CD14-positive monocyte (primary cell): ENCODE results near the gene TXNRD1. TPM values are rescaled to one million over a fixed set of nuclear protein-coding genes. Genes with fewer than 3 reads are reported as not detected.

Experiments
- DNase-seq, 3 donors: peaks; one replicate each; pipeline ENCODE4 v3.0.0-alpha.2; 2011 to 2022
- H2AFZ ChIP-seq: 2 replicates; pipeline ENCODE4 v1.6.0; 2012; ENCODE audit warnings: mild to moderate bottlenecking, low read depth, low read length, inconsistent platforms; ENCODE audit not compliant: insufficient read depth, poor library complexity, severe bottlenecking
- H3K27ac ChIP-seq, 2 donors: 1 replicate in 1 of 2; 2 replicates in 1 of 2; pipeline ENCODE4 v1.5.1; 2012 to 2013; ENCODE audit warnings: low read length in 2 of 2, control low read depth in 1 of 2, inconsistent platforms in 1 of 2, low read depth in 1 of 2, mild to moderate bottlenecking in 1 of 2
- H3K27me3 ChIP-seq, 2 donors: one replicate each; pipeline versions ENCODE4 v1.6.0 to v1.6.1; 2011 to 2013; ENCODE audit warnings: low read length in 2 of 2; ENCODE audit not compliant: control insufficient read depth in 2 of 2, insufficient read depth in 2 of 2
- H3K36me3 ChIP-seq, 2 donors: replicated peaks in 1 of 2; 1 replicate in 1 of 2; 2 replicates in 1 of 2; pipeline versions ENCODE4 v1.5.1 to v1.6.1; 2012 to 2013; ENCODE audit warnings: low read length in 2 of 2, control low read depth in 1 of 2, inconsistent platforms in 1 of 2, mild to moderate bottlenecking in 1 of 2; ENCODE audit not compliant: insufficient read depth in 2 of 2, control insufficient read depth in 1 of 2
- H3K4me1 ChIP-seq, 2 donors: 1 replicate in 1 of 2; 2 replicates in 1 of 2; pipeline versions ENCODE4 v1.5.1 to v1.6.1; 2012 to 2013; ENCODE audit warnings: low read length in 2 of 2, control low read depth in 1 of 2, inconsistent platforms in 1 of 2, mild to moderate bottlenecking in 1 of 2, moderate library complexity in 1 of 2; ENCODE audit not compliant: insufficient read depth in 2 of 2, control insufficient read depth in 1 of 2
- H3K4me2 ChIP-seq: replicated peaks from 2 replicates; pipeline ENCODE3; 2012; ENCODE audit warnings: low read length, moderate library complexity, mild to moderate bottlenecking; ENCODE audit not compliant: poor library complexity, severe bottlenecking; ENCODE audit errors: extremely low read depth
- H3K4me3 ChIP-seq, 3 experiments: fragments of 200-600 bp in 1 of 3; sonication (generic) in 1 of 3; replicated peaks in 1 of 3; 1 replicate in 2 of 3; 2 replicates in 1 of 3; pipeline ENCODE4 v1.5.1; 2011 to 2013; ENCODE audit warnings: low read length in 3 of 3, mild to moderate bottlenecking in 3 of 3, control low read depth in 2 of 3, low read depth in 2 of 3, inconsistent platforms in 1 of 3, moderate library complexity in 1 of 3
- H3K79me2 ChIP-seq: 2 replicates; pipeline ENCODE4 v1.6.0; 2012; ENCODE audit warnings: mild to moderate bottlenecking, control low read depth, inconsistent platforms, low read length, moderate library complexity; ENCODE audit not compliant: insufficient read depth
- H3K9ac ChIP-seq: 2 replicates; pipeline ENCODE4 v1.6.0; 2017; ENCODE audit warnings: low read length, mild to moderate bottlenecking; ENCODE audit not compliant: insufficient read depth, poor library complexity, severe bottlenecking
- H3K9me3 ChIP-seq, 2 donors: replicated peaks in 1 of 2; 1 replicate in 1 of 2; 2 replicates in 1 of 2; pipeline versions ENCODE4 v1.5.1 to v1.6.1; 2012 to 2013; ENCODE audit warnings: low read length in 2 of 2, control low read depth in 1 of 2; ENCODE audit not compliant: control insufficient read depth in 1 of 2, insufficient read depth in 1 of 2
- H4K20me1 ChIP-seq: 2 replicates; pipeline ENCODE4 v1.6.0; 2012; ENCODE audit warnings: mild to moderate bottlenecking, low read length, control low read depth, moderate library complexity; ENCODE audit not compliant: insufficient read depth
- H3K27ac Mint-ChIP-seq, 7 donors: one replicate each; pipeline ENCODE4 v1.8.0; 2020; ENCODE audit warnings: mild to moderate bottlenecking in 7 of 7, mixed read lengths in 7 of 7, moderate library complexity in 6 of 7, inconsistent platforms in 2 of 7
- H3K27me3 Mint-ChIP-seq, 3 donors: one replicate each; pipeline ENCODE4 v1.8.0; 2021 to 2022; ENCODE audit warnings: low read depth in 3 of 3, mild to moderate bottlenecking in 3 of 3, mixed read lengths in 3 of 3, moderate library complexity in 3 of 3, inconsistent platforms in 1 of 3
- H3K36me3 Mint-ChIP-seq, 2 donors: one replicate each; pipeline ENCODE4 v1.8.0; 2020; ENCODE audit warnings: mixed read lengths in 2 of 2, inconsistent platforms in 1 of 2, mild to moderate bottlenecking in 1 of 2
- H3K4me1 Mint-ChIP-seq: one replicate; pipeline ENCODE4 v1.8.0; 2020; ENCODE audit warnings: mild to moderate bottlenecking, mixed read lengths
- H3K4me3 Mint-ChIP-seq, 2 donors: one replicate each; pipeline ENCODE4 v1.8.0; 2020; ENCODE audit warnings: mild to moderate bottlenecking in 2 of 2, mixed read lengths in 2 of 2, moderate library complexity in 1 of 2
- H3K9me3 Mint-ChIP-seq, 7 donors: one replicate each; pipeline ENCODE4 v1.8.0; 2020 to 2022; ENCODE audit warnings: mixed read lengths in 7 of 7, mild to moderate bottlenecking in 6 of 7, moderate library complexity in 6 of 7, inconsistent platforms in 2 of 7
- CTCF ChIP-seq: fragments of 200-600 bp; IDR thresholded peaks from one replicate; pipeline ENCODE4 v1.8.0; 2022; ENCODE audit warnings: antibody characterized with exemption, mild to moderate bottlenecking
- WGBS: methylation state at CpG from one replicate; pipeline ENCODE4 v1.1.5; 2013; ENCODE audit warnings: missing lambda C conversion rate; ENCODE audit not compliant: insufficient coverage; 5-methylcytosine and 5-hydroxymethylcytosine counted together
- intact Hi-C, 2 donors: fragments of 100-400 bp; cut with micrococcal nuclease; formaldehyde crosslinking; loops; one replicate each; pipeline versions ENCODE4 v1.15.0 to v1.15.1; 2023
- polyA plus RNA-seq, 3 donors: library from polyadenylated mRNA; depleted of rRNA in 1 of 3; unstranded in 2 of 3; stranded (reverse) in 1 of 3; fragments of 300-500 nt in 2 of 3; fragments of >200 nt in 1 of 3; fragmentation: Illumina TruSeq in 2 of 3; gene quantifications; 1 replicate in 2 of 3; 2 replicates in 1 of 3; pipeline ENCODE4 v1.2.3, GENCODE V29; 2012 to 2021

TXNRD1 gene
- polyA plus RNA-seq, 3 donors: 26.9 to 46.1 (median 29.2) TPM

DNA sequence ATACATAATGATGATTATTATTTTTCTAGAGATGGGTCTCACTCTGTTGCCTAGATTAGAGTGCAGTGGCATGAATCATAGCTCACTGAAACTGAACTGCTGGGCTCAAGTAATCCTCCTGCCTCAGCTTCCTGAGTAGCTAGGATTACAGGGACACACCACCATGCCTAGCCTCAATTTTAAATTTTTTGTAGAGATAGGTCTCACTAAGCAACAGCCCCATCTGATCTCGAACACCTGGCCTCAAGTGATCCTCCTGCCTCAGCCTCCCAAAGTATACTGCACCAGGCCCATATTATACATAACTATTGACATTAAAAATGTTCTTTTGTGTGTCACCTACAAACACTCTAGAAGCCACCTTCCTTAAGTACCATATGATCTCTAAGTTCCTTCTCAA is 3.4 kb downstream of the TXNRD1 start:
- no peak overlapping the region for H3K9ac ChIP-seq
- intact Hi-C loops: loop anchor here (5.0 kb wide), 3 partner anchors 68 to 138 kb away; no protein-coding TSS in a partner anchor
- Mint-ChIP-seq H3K36me3 (no peaks in the 10 kb centered on the region), H3K27ac (peak overlapping the region in 1 of 7 donors; percentile 43), H3K9me3 (peaks cover 0 to 2% (median 0%) of the 10 kb centered on the region in 7 donors), H3K4me1 (peaks cover 20% of the 10 kb centered on the region), H3K27me3 (peaks cover 15 to 24% (median 16%) of the 10 kb centered on the region in 3 donors), H3K4me3 (no peak overlapping the region)
- H2AFZ ChIP-seq: peak overlapping the region; percentile 18
- DNase-seq: no peak
- H3K27me3 ChIP-seq: peaks cover 5 to 6% of the 10 kb centered on the region in 2 donors
- H3K9me3 ChIP-seq: no peaks in the 10 kb centered on the region
- no CpG with 5 or more reads among the region's 1 CpG for WGBS
- no peak overlapping the region for H3K4me2 ChIP-seq
- no peak overlapping the region for H3K27ac ChIP-seq
- TF ChIP-seq CTCF: no peak
- H3K79me2 ChIP-seq: no peaks in the 10 kb centered on the region
- H4K20me1 ChIP-seq: no peaks in the 10 kb centered on the region
- peaks cover 13 to 18% of the 10 kb centered on the region in 2 donors for H3K4me1 ChIP-seq
- H3K4me3 ChIP-seq: no peak overlapping the region
- no peaks in the 10 kb centered on the region for H3K36me3 ChIP-seq

DNA sequence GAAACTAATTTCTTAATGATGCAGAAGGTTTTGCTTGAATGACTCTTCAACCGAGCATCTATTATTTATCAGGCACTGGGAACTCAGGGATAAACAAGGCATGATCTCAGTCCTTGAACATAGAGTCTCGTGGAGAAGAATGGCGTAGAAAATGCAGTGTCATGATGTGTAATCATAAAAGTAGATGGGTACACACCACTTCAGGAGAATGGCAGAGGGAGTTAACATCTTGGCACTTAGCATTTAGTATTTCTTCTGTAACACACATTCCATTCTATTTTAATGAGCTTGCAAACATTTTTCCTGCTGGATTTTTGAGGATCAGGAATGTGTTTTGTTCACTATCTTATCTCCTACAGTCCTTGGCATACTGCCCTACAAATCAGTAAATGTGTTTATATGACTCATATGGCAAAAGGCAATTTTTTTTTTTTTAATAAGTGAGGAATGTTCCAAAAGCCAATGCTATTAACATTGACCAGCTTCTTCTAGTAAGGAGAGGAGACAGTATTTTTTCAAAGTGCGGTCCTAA is 3.8 kb downstream of the TXNRD1 start:
- DNase-seq: peak in 2 of 3 donors; percentile 3 to 11
- TF ChIP-seq CTCF: no peak
- no peak overlapping the region for H3K4me3 Mint-ChIP-seq

More for the DNA sequence above, 3.8 kb downstream of the TXNRD1 start:
- H3K36me3 ChIP-seq: no peaks in the 10 kb centered on the region
- intact Hi-C loops: loop anchor here (5.0 kb wide), 3 partner anchors 68 to 138 kb away; no protein-coding TSS in a partner anchor
- no peaks in the 10 kb centered on the region for H4K20me1 ChIP-seq
- Mint-ChIP-seq H3K4me1 (peaks cover 20% of the 10 kb centered on the region), H3K9me3 (peaks cover 0 to 2% (median 0%) of the 10 kb centered on the region in 7 donors), H3K36me3 (no peaks in the 10 kb centered on the region), H3K27me3 (peaks cover 15 to 24% (median 15%) of the 10 kb centered on the region in 3 donors), H3K27ac (no peak overlapping the region)
- WGBS: no CpG with 5 or more reads among the region's 4 CpGs
- no peaks in the 10 kb centered on the region for H3K79me2 ChIP-seq
- H3K4me2 ChIP-seq: no peak overlapping the region
- no peak overlapping the region for H3K27ac ChIP-seq
- peaks cover 5 to 6% of the 10 kb centered on the region in 2 donors for H3K27me3 ChIP-seq
- peak overlapping the region; percentile 18 for H2AFZ ChIP-seq
- H3K9me3 ChIP-seq: no peaks in the 10 kb centered on the region
- H3K9ac ChIP-seq: no peak overlapping the region
- no peak overlapping the region for H3K4me3 ChIP-seq
- peaks cover 13 to 18% of the 10 kb centered on the region in 2 donors for H3K4me1 ChIP-seq
